Activated T-helper 1 cell treated with anti-CD3 and anti-CD28 coated beads, Interleukin-2, amount 50 U/mL, for 16 hours (primary cell): Measurements from ENCODE around the gene POTEM.
"Not testable (repeated sequence)": the region's sequence is repeated elsewhere in the genome, so short reads cannot be mapped to it uniquely, and the experiment has no call there.

Source experiments
- DNase-seq, 2 donors: peaks; one replicate each; pipeline ENCODE4 v3.0.0-alpha.2; 2020; ENCODE audit warnings: low read depth in 1 of 2, low spot score in 1 of 2

The POTEM gene

GRCh38 chr14:18967134-18967533, at the start of gene POTEM:
TSS of gene POTEM (plus strand) at chr14:18967434. CDS start at chr14:18967486, 52 bp downstream.
- not testable (repeated sequence) for DNase-seq

- not testable (repeated sequence) for DNase-seq
These were observed 48.9 kb upstream of the POTEM start for GRCh38 chr14:18918345-18918744.

- DNase-seq, result not testable (repeated sequence)
These were observed 47.2 kb upstream of the POTEM start for GRCh38 chr14:18920052-18920451.

DNA sequence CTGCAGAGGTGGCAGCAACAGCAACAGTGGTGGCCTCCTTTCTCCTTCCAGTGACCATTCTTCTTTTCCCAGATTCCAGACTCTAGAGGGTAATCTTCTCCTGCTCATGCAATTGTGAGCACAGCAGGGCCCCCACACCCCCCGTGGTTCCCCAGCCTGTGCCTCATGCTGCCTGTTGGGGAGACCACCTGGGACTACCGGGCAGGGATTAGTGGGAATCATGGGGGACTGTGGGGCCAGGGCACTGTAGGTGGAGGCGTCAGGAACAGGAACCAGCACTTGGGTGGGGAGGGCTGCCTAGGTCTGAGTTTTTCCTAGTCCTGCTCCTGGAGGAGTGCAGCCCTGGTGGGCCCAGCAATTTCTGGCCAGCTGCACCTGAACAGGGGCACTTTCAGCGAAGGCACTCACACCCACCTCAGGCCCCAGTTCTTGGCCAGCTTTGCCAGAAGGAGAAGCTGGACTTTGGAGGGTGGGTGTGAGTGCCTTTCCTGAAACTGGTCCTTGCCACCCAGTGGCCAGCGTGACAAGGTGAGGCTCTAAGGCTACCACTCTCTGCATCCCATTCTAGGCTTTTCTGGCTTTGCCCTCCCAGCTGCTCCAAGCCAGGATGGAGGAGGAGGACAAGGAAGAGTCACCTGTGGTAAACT, 46.1 kb upstream of the POTEM start:
- DNase-seq, result not testable (repeated sequence)

DNA sequence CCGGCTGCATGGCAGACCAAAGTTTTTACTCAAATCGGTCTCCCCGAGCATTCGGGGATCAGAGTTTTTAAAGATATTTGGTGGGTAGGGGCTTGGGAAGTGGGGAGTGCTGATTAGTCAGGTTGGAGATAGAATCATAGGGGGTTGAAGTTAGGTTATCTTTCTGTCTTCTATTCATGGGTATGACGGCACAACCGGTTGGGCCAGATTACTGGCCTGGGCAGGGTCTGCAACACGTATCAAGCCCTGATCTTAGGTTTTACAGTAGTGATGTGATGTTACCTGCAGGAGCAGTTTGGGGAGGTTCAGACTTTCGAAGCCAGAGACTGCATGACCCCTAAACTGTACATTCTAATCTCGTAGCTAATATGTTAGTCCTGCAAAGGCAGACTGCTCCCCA, 30.4 kb upstream of the POTEM start:
- DNase-seq, result not testable (repeated sequence)

GRCh38 chr14:18938733-18939132, 28.5 kb upstream of the POTEM start:
- DNase-seq, result not testable (repeated sequence)

DNA sequence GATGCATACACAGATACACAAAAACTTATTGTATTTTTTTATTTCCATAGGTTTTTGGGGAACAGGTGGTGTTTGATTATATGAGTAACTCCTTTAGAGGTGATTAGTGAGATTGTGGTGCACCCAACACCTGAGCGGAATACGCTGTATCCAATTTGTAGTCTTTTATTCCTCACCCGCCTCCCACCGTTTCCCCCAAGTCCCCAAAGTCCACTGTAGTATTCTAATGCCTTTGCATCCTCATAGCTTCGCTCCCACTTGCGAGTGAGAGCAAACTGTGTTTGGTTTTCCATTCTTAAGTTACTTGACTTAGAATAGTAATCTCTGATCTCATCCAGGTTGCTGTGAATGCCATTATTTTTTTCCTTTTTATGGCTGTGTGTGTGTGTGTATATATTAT, 17.3 kb upstream of the POTEM start:
- DNase-seq, result not testable (repeated sequence)

DNA sequence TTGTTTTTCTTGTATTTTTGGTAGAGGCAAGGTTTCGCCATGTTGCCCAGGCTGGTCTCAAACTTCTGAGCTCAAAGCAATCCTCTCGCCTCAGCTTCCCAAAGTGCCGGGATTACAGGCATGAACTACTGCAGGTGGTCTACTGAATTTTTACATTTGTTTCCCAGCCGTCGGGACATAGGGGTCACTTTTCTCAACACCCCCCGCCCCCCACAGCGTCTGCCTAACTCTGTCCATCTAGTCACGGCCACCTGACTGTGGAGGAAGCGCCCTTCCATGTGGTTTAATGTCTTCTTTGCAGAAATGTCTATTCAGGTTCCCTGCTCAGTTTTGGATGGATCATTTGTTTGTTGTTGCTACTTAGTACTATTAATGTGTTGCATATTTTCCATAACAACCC, 14.1 kb upstream of the POTEM start:
- DNase-seq, result not testable (repeated sequence)

DNA sequence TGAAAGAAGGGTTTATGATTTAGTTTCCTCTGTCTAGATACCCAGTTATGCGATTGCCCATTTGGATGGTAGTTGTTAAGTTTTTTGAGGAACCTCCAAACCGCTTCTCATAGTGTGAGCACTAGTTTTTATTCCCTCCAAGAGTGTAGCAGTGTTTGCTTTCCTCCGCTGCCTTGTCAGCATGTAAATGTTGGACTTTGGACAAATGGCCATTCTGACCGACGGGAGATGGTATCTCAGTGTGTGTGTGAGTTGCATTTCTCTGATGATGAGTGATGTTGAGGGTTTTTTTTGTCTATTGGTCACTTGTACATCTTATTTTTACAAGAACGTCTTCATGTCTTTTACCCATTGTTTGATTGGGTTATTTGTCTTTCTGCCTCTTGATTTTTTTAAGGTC, 11.4 kb upstream of the POTEM start:
- not testable (repeated sequence) for DNase-seq

GRCh38 chr14:18961576-18961975, 5.7 kb upstream of the POTEM start:
- not testable (repeated sequence) for DNase-seq

DNA sequence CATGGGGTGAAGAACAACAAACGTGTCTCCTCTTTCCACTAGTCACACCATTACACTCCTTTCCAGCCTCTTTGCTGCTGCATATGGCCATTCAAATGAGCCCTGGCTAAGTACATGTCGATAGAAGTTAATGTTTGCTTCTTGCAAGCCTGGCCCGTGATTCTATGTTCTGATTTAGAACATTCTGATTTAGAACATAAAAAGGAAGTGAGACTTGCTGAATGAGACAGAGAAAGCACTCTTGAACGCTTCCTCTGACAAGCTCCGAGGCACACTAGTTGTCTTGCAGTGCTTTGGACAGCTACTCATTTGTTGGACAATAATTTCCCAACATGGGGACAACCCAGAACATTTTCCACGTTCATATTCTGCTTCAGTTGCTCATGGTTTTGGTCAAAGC, 5.1 kb upstream of the POTEM start:
- not testable (repeated sequence) for DNase-seq

DNA sequence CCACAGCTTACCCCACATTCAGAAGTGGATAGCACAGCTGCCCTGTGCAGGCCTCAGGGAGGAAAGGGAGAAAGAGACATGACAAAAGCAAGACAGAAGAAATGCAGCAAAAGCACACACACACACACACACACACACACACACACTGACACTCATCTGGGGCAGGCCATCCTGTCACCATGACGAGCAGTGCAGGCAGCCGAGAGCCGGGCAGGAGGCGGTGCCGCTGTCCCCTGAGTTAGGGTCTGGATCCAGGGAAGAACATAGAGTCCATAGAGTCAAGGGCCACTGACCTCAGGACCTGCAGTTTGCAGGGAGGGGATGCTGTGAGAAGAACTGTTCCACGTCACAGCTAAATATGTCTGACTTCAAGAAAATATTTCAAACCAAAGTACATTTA, 4.0 kb upstream of the POTEM start:
- not testable (repeated sequence) for DNase-seq

- DNase-seq, result not testable (repeated sequence)
These were observed 2.4 kb upstream of the POTEM start for GRCh38 chr14:18964878-18965277.

DNA sequence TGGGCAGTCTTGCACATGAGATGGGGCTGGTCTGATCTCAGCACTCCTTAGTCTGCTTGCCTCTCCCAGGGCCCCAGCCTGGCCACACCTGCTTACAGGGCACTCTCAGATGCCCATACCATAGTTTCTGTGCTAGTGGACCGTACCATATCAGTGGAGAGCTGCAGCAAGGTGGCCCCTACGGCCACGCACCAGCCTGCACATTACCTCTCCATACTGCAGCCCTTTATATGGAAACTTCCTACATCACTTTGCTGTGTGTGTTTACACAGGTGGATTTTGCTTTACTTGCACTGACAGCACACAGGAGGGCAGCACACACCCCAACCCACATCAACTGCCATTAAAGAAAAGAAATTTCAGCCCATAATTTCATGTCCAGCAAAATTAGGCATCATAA, 35.3 kb downstream of the POTEM start:
- DNase-seq, result not testable (repeated sequence)

DNA sequence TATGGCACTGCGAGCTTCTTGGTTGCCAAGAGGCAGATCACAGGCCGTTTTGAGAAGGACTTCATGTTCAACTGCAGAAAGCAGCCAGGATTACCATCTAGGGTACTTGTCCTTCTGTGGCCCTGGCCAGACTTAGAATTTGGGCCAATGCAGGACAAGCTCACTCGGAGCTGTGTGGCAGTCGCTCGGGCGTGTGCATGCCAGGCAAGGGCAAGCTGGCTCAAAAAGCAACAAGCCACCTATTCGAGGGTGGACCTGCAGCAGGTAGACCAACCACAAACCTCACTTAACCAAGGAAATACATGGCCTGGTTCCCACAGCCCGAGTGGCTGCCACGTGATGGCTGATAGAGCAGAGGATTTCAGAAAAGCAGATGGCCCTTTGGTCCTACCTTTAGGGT, 39.3 kb downstream of the POTEM start:
- not testable (repeated sequence) for DNase-seq

GRCh38 chr14:19007678-19008077, 40.4 kb downstream of the POTEM start:
- not testable (repeated sequence) for DNase-seq

DNA sequence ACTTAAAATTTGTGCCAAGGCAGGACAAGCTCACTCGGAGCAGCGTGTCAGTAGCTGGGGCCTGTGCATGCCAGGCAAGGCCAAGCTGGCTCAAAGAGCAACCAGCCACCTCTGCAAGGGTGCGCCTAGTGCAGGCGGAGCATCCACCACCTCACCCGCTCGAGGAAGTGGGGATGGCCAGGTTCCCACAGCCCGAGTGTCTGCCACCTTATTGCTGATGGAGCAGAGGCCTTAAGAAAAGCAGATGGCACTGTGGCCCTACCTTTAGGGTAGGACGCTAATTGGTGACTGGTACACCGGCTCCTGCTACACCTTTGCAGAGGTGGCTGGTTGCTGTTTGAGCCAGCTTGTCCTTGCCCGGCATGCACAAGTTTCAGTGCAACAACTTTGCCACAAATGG, 43.8 kb downstream of the POTEM start:
- DNase-seq, result not testable (repeated sequence)

DNA sequence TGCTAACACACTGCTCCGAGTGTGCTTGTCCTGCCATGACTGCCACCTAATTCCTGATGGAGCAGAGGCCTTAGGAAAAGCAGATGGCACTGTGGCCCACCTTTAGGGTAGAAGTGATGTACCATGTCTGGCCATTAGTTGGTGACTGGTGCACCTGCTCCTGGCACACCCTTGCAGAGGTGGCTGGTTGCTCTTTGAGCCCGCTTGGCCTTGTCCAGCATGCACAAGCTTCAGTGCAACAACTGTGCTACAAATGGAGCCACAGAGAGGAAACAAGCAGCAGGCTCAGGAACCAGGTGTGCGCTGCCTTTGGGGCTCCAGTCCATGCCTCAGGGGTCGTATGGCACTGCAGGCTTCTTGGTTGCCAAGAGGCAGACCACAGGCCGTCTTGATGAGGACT, 44.5 kb downstream of the POTEM start:
- not testable (repeated sequence) for DNase-seq

DNA sequence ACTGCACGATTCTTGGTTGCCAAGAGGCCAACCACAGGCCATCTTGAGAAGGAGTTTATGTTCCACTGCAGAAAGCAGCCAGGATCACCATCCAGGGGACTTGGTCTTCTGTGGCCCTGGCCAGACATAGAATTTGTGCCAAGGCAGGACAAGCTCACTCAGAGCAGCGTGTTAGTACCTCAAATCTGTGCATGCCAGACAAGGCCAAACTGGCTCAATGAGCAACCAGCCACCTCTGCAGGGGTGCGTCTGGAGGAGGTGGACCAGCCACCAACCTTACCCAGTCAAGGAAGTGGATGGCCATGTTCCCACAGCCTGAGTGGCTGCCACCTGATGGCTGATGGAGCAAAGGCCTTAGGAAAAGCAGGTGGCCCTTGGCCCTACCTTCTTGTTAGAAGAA, 48.0 kb downstream of the POTEM start:
- DNase-seq, result not testable (repeated sequence)

DNA sequence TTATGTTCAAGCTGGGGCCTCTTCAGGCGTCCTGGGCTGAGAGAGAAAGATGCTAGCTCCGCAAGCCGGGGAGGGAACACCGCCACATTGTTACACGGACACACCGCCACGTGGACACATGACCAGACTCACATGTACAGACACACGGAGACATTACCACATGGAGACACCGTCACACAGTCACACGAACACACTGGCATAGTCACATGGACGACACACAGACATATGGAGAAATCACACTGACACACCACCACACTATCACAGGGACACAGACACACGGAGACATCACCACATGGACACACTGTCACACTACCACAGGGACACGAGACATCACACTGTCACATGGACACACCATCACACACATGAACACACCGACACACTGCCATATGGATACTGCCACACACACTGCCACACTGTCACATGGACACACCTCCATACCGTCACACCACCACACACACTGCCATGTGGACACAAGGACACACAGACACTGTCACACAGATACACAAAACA, 57.9 kb downstream of the POTEM start:
- not testable (repeated sequence) for DNase-seq

GRCh38 chr14:19026649-19027351, 59.6 kb downstream of the POTEM start:
- DNase-seq, result not testable (repeated sequence)

GRCh38 chr14:19027895-19028294, 60.7 kb downstream of the POTEM start:
- DNase-seq, result not testable (repeated sequence)
